ENCODE measurements around the gene PSMG4. TPM values are rescaled to one million over a fixed set of nuclear protein-coding genes. Genes with fewer than 3 reads are reported as not detected.

PSMG4 gene
- total and polyA plus RNA-seq, 10 of the 15 experiments (the other 5 are each of a cell fraction or from before 2014, with no cell fraction given): 7.1 to 62.6 (median 29.8) TPM

DNA sequence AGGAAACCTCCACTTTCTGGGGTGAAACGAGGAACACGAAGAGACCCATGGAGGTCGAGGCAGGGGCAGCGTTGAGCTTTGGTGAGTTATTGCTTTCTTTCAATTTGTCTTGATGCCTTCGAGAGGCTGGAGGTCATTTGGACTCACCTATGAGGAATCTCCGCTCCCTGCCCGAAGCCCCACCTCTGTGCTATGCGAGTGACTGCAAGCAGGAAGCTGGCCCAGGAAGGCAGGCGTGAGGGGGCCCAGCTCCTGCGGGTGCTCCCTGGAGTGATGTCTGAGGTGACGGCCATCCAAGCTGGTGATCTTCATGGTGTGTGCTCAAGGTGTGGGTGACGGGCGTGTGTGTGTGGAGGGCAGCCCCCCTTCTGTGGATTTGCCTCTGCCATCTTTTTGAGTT lies 13.0 kb downstream of the PSMG4 start (continued):
- TF ChIP-seq EP300 (IDR thresholded peaks at IDR 0.05; ENCODE audit: borderline replicate concordance in 1 of 2, control insufficient read depth in 1 of 2, low read depth in 2 of 2, low read length in 2 of 2) (no peak), CREB1 (IDR thresholded peaks at IDR 0.05; ENCODE audit: low read depth) (no peak), KAT2A (conservative IDR thresholded peaks at IDR 0.05; ENCODE audit: control insufficient read depth, low read depth, low read length) (no peak), ASH2L (IDR thresholded peaks at IDR 0.05; ENCODE audit: borderline replicate concordance, low read depth) (no peak), SIN3A (IDR thresholded peaks at IDR 0.05; ENCODE audit: low read depth, low read length) (no peak), STAT3 (IDR thresholded peaks at IDR 0.05; ENCODE audit: low read depth, low read length) (no peak), MTA2 (IDR thresholded peaks at IDR 0.05; ENCODE audit: low read depth) (no peak), SMAD5 (IDR thresholded peaks at IDR 0.05; ENCODE audit: low read depth) (no peak)
- TF ChIP-seq, protein P1, sequence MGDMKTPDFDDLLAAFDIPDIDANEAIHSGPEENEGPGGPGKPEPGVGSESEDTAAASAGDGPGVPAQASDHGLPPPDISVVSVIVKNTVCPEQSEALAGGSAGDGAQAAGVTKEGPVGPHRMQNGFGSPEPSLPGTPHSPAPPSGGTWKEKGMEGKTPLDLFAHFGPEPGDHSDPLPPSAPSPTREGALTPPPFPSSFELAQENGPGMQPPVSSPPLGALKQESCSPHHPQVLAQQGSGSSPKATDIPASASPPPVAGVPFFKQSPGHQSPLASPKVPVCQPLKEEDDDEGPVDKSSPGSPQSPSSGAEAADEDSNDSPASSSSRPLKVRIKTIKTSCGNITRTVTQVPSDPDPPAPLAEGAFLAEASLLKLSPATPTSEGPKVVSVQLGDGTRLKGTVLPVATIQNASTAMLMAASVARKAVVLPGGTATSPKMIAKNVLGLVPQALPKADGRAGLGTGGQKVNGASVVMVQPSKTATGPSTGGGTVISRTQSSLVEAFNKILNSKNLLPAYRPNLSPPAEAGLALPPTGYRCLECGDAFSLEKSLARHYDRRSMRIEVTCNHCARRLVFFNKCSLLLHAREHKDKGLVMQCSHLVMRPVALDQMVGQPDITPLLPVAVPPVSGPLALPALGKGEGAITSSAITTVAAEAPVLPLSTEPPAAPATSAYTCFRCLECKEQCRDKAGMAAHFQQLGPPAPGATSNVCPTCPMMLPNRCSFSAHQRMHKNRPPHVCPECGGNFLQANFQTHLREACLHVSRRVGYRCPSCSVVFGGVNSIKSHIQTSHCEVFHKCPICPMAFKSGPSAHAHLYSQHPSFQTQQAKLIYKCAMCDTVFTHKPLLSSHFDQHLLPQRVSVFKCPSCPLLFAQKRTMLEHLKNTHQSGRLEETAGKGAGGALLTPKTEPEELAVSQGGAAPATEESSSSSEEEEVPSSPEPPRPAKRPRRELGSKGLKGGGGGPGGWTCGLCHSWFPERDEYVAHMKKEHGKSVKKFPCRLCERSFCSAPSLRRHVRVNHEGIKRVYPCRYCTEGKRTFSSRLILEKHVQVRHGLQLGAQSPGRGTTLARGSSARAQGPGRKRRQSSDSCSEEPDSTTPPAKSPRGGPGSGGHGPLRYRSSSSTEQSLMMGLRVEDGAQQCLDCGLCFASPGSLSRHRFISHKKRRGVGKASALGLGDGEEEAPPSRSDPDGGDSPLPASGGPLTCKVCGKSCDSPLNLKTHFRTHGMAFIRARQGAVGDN (IDR thresholded peaks at IDR 0.05): no peak
- TF ChIP-seq, protein P2, sequence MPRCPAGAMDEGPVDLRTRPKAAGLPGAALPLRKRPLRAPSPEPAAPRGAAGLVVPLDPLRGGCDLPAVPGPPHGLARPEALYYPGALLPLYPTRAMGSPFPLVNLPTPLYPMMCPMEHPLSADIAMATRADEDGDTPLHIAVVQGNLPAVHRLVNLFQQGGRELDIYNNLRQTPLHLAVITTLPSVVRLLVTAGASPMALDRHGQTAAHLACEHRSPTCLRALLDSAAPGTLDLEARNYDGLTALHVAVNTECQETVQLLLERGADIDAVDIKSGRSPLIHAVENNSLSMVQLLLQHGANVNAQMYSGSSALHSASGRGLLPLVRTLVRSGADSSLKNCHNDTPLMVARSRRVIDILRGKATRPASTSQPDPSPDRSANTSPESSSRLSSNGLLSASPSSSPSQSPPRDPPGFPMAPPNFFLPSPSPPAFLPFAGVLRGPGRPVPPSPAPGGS (IDR thresholded peaks at IDR 0.05; ENCODE audit: borderline replicate concordance, insufficient read depth, low read depth, low read length, poor library complexity, severe bottlenecking): no peak

All from GM12878 (cell line).